ENCODE measurements around the gene UPF1.
A peak's percentile ranks its signal among the peaks of the same experiment; 100 is the strongest.

The UPF1 gene

DNA sequence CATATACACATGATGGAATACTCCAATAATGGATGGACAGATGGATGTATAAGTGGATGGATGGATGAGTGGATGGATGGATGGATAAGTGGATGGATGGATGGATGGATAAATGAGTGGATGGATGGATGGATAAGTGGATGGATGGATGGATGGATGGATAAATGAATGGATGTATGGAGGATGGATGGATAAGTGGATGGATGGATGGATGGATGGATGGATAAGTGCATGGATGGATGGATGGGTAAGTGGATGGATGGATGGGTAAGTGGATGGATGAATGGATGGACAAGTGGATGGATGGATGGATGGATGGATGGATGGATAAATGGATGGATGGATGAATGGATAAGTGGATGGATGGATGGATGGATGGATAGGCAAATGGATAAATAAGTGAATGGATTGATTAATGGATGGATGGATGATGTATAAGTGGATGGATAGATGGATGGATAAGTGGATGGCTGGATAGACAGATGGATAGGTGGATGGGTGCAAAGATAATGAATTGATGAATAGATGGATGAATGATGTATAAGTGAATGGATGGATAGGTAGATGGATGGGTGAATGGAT, 32.3 kb upstream of the UPF1 start:
- TF ChIP-seq CTCF (IDR thresholded peaks at IDR 0.05; ENCODE audit: extremely low read depth, insufficient read depth, missing control alignments), result no peak
- in situ Hi-C loops (cut with MboI; ENCODE audit: low pct_unique_long_range_greater_than_20kb, low sequenced_read_pairs, unreplicated experiment), result no loop called here
- no peak for DNase-seq (ENCODE audit: low spot score)

- no peak for TF ChIP-seq CTCF (IDR thresholded peaks at IDR 0.05; ENCODE audit: extremely low read depth, insufficient read depth, missing control alignments)
- in situ Hi-C loops (cut with MboI; ENCODE audit: low pct_unique_long_range_greater_than_20kb, low sequenced_read_pairs, unreplicated experiment), result no loop called here
- DNase-seq (ENCODE audit: low spot score), result no peak
These were observed 31.7 kb upstream of the UPF1 start for GRCh38 chr19:18800079-18800478.

DNA sequence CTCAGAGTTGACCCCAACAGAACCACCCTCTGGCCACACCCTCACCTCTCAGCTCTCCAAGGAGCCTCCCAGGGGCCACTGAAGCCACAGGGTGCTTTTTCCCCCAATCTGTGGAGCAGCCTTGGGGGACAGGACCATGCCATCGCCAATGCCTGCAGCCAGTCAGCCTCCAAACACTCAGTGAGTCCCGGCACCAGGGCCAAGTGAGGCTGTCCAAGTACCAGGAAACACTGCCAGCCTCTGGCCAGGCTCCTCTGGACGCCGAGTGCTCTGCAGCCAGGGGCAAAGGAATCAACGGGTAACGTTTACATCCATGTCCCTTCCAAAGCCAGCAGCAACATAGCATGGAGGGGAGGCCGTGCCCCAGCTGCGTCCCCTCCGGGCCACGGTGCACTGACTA, 31.1 kb upstream of the UPF1 start:
- DNase-seq (ENCODE audit: low spot score), result peak; percentile 11
- TF ChIP-seq CTCF (IDR thresholded peaks at IDR 0.05; ENCODE audit: extremely low read depth, insufficient read depth, missing control alignments), result no peak
- in situ Hi-C loops (cut with MboI; ENCODE audit: low pct_unique_long_range_greater_than_20kb, low sequenced_read_pairs, unreplicated experiment), result no loop called here

- no peak for TF ChIP-seq CTCF (IDR thresholded peaks at IDR 0.05; ENCODE audit: extremely low read depth, insufficient read depth, missing control alignments)
- in situ Hi-C loops (cut with MboI; ENCODE audit: low pct_unique_long_range_greater_than_20kb, low sequenced_read_pairs, unreplicated experiment), result no loop called here
- DNase-seq (ENCODE audit: low spot score), result peak; percentile 11
These were observed 29.4 kb upstream of the UPF1 start for GRCh38 chr19:18802354-18802753.

DNA sequence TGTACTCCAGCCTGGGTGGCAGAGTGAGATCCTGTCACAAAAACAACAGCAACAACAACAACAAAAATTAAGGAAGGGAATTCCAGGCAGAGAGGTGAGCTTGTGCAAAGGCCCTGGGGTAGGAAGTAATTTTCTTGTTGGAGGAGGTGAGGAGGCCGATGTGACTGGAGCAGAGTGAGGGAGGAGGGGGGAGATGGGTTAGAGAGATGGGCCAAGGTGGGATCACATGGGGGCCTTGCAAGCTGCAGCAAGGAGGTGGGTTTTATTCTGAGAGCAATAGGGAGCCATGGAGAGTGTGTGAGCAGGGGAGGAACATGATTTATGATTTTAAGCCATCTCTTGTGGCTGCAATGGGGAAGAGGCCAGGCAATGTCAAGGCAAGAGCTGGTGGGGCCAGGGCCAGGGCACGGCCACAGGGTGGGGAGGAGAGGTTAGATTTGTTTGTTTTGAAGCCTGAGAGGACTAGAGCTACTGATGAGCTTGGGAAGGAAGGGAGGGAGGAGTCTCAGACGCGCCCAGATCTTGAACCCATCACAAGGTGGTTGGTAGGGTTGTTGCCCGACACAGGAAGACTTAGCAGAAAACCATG, 28.1 kb upstream of the UPF1 start:
- in situ Hi-C loops (cut with MboI; ENCODE audit: low pct_unique_long_range_greater_than_20kb, low sequenced_read_pairs, unreplicated experiment), result no loop called here
- DNase-seq (ENCODE audit: low spot score), result peak; percentile 11
- TF ChIP-seq CTCF (IDR thresholded peaks at IDR 0.05; ENCODE audit: extremely low read depth, insufficient read depth, missing control alignments), result no peak

DNA sequence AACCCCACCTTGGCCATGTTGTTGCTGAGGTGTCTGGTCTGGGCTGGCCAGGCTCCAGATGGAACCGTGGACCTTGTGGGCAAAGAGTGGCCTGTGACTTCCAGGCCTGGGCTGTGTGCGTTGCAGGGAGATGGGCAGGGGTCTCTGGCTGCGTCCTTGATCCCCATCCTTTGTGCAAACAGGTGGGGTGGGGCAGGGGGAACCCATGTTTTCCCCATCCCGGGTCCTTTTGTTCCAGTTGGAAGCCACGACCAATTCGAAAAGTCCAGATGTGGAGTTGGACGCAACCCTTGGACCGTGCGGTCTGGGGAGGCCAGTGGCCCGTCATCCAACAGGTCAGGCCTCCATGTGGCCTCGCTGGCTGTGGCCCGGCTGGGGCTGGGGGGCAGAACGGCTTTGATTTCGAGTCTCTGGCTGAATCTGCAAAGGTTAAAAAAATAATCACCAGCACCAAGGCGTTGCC, 27.6 kb upstream of the UPF1 start:
- no peak for TF ChIP-seq CTCF (IDR thresholded peaks at IDR 0.05; ENCODE audit: extremely low read depth, insufficient read depth, missing control alignments)
- DNase-seq (ENCODE audit: low spot score), result no peak
- in situ Hi-C loops (cut with MboI; ENCODE audit: low pct_unique_long_range_greater_than_20kb, low sequenced_read_pairs, unreplicated experiment), result no loop called here

Measured in GM13977 (cell line).